IMR-90 (cell line): ENCODE measurements around the gene LIMS2. TPM values are rescaled to one million over a fixed set of nuclear protein-coding genes. Genes with fewer than 3 reads are reported as not detected.
A peak's percentile ranks its signal among the peaks of the same experiment; 100 is the strongest.

Experiments
- ATAC-seq: fragments of 200-7000 bp; cut with Tn5 transposase; 2 replicates; pipeline ENCODE4 v1.9.1; 2020; ENCODE audit warnings: low read depth, mild to moderate bottlenecking, moderate library complexity
- BruUV-seq: library from RNA; stranded (reverse); fragments of 400-500 nt; replicated peaks from 2 replicates; lab custom pipeline; 2021; lab: Mats Ljungman, UMichigan
- CTCF ChIA-PET: fragments of 300-600 bp; formaldehyde crosslinking; extraction: SDS; loops from one replicate; lab custom pipeline; 2021; ENCODE audit warnings: antibody characterized with exemption; lab: Yijun Ruan, JAX
- POLR2A ChIA-PET: fragments of 300-600 bp; sonication (Branson Sonifier 250); formaldehyde crosslinking; loops from one replicate; lab custom pipeline; 2022; ENCODE audit warnings: antibody characterized with exemption; ENCODE audit not compliant: unreplicated experiment; lab: Charles Lee
- DNase-seq: peaks from one replicate; pipeline ENCODE4 v3.0.0; 2013
- H2AFZ ChIP-seq: replicated peaks from 2 replicates; pipeline ENCODE3; 2013; ENCODE audit warnings: low read length, mild to moderate bottlenecking; ENCODE audit not compliant: poor library complexity
- H2AK5ac ChIP-seq: 2 replicates; pipeline ENCODE4 v1.6.1; 2013; ENCODE audit warnings: low read depth, low read length, inconsistent platforms
- H2AK9ac ChIP-seq: replicated peaks from 2 replicates; pipeline ENCODE3; 2013; ENCODE audit warnings: mild to moderate bottlenecking, low read depth, low read length, moderate library complexity; ENCODE audit not compliant: poor library complexity
- H2BK120ac ChIP-seq: 2 replicates; pipeline ENCODE4 v1.6.1; 2013; ENCODE audit warnings: low read depth, low read length, inconsistent platforms
- H2BK15ac ChIP-seq: 3 replicates; pipeline ENCODE4 v1.6.1; 2013; ENCODE audit warnings: low read depth, low read length, inconsistent platforms
- H2BK20ac ChIP-seq: 2 replicates; pipeline ENCODE4 v1.6.1; 2013; ENCODE audit warnings: low read depth, mild to moderate bottlenecking, inconsistent platforms, low read length, moderate library complexity
- H2BK5ac ChIP-seq: 2 replicates; pipeline ENCODE4 v1.6.1; 2013; ENCODE audit warnings: mild to moderate bottlenecking, low read depth, low read length, inconsistent platforms; ENCODE audit not compliant: poor library complexity, severe bottlenecking
- H3K14ac ChIP-seq: replicated peaks from 2 replicates; pipeline ENCODE4 v1.6.1; 2013; ENCODE audit warnings: low read depth, low read length, inconsistent platforms
- H3K18ac ChIP-seq: 2 replicates; pipeline ENCODE4 v1.6.1; 2013; ENCODE audit warnings: low read depth, low read length, control low read depth
- H3K23ac ChIP-seq: 2 replicates; pipeline ENCODE4 v1.6.1; 2013; ENCODE audit warnings: low read depth, low read length, inconsistent platforms
- H3K27ac ChIP-seq: 2 replicates; pipeline ENCODE4 v1.5.1; 2013; ENCODE audit warnings: mild to moderate bottlenecking, control low read depth, low read length; ENCODE audit not compliant: insufficient read depth
- H3K27me3 ChIP-seq: 2 replicates; pipeline ENCODE4 v1.6.1; 2013; ENCODE audit warnings: low read length; ENCODE audit not compliant: control insufficient read depth, insufficient read depth
- H3K36me3 ChIP-seq: 2 replicates; pipeline ENCODE4 v1.6.1; 2013; ENCODE audit warnings: low read length, mixed read lengths; ENCODE audit not compliant: control insufficient read depth, insufficient read depth
- H3K4ac ChIP-seq: 2 replicates; pipeline ENCODE4 v1.6.1; 2013; ENCODE audit warnings: low read depth, low read length, inconsistent platforms
- H3K4me1 ChIP-seq: 2 replicates; pipeline ENCODE4 v1.6.1; 2013; ENCODE audit warnings: low read length, mixed read lengths; ENCODE audit not compliant: control insufficient read depth, insufficient read depth
- H3K4me2 ChIP-seq: 2 replicates; pipeline ENCODE4 v1.6.1; 2013; ENCODE audit warnings: low read depth, mild to moderate bottlenecking, control low read depth, low read length, moderate library complexity
- H3K4me3 ChIP-seq: 2 replicates; pipeline ENCODE4 v1.5.1; 2013; ENCODE audit warnings: low read depth, mild to moderate bottlenecking, control low read depth, low read length, moderate library complexity; ENCODE audit not compliant: insufficient read depth
- H3K56ac ChIP-seq: 2 replicates; pipeline ENCODE4 v1.6.1; 2013; ENCODE audit warnings: low read length, inconsistent platforms; ENCODE audit not compliant: insufficient read depth; ENCODE audit errors: extremely low read depth
- H3K79me1 ChIP-seq, 2 experiments: 2 replicates each; pipeline ENCODE4 v1.6.1; 2013; ENCODE audit warnings: low read length in 2 of 2, inconsistent platforms in 1 of 2, low read depth in 1 of 2
- H3K9ac ChIP-seq: 2 replicates; pipeline ENCODE4 v1.6.1; 2013; ENCODE audit warnings: low read depth, low read length, control low read depth
- H3K9me1 ChIP-seq: 2 replicates; pipeline ENCODE4 v1.6.1; 2013; ENCODE audit warnings: low read length, inconsistent platforms; ENCODE audit not compliant: insufficient read depth
- H3K9me3 ChIP-seq: 2 replicates; pipeline ENCODE4 v1.6.1; 2013; ENCODE audit warnings: low read length; ENCODE audit not compliant: control insufficient read depth, insufficient read depth
- H4K20me1 ChIP-seq: 2 replicates; pipeline ENCODE4 v1.6.1; 2013; ENCODE audit warnings: low read length, inconsistent platforms; ENCODE audit not compliant: insufficient read depth
- H4K5ac ChIP-seq: 2 replicates; pipeline ENCODE4 v1.6.1; 2013; ENCODE audit warnings: mild to moderate bottlenecking, low read depth, low read length, control low read depth
- H4K8ac ChIP-seq, 2 experiments: 2 replicates each; pipeline ENCODE4 v1.6.1; 2013; ENCODE audit warnings: low read depth in 2 of 2, low read length in 2 of 2, control low read depth in 1 of 2, inconsistent platforms in 1 of 2
- H4K91ac ChIP-seq: 2 replicates; pipeline ENCODE4 v1.6.1; 2013; ENCODE audit warnings: low read depth, low read length, inconsistent platforms; ENCODE audit not compliant: insufficient read depth
- BHLHE40 ChIP-seq: fragments of 150-350 bp; IDR thresholded peaks from 2 replicates; pipeline ENCODE4 v1.6.1; 2016; ENCODE audit warnings: mild to moderate bottlenecking, low read depth, low read length
- CEBPB ChIP-seq: IDR thresholded peaks from 2 replicates; pipeline ENCODE4 v1.6.1; 2012; ENCODE audit warnings: low read depth, low read length, improper control_type of control experiment
- CHD1 ChIP-seq: IDR thresholded peaks from 2 replicates; pipeline ENCODE4 v1.6.1; 2012; ENCODE audit warnings: low read depth, low read length, improper control_type of control experiment
- FOS ChIP-seq: fragments of 150-350 bp; IDR thresholded peaks from 2 replicates; pipeline ENCODE4 v1.6.1; 2016; ENCODE audit warnings: low read depth, low read length
- MAFK ChIP-seq: IDR thresholded peaks from 2 replicates; pipeline ENCODE4 v1.6.1; 2012; ENCODE audit warnings: low read depth, low read length, improper control_type of control experiment
- MAZ ChIP-seq: IDR thresholded peaks from 2 replicates; pipeline ENCODE4 v1.6.1; 2012; ENCODE audit warnings: low read depth, mild to moderate bottlenecking, low read length, improper control_type of control experiment, moderate library complexity, borderline replicate concordance
- MXI1 ChIP-seq: IDR thresholded peaks from 2 replicates; pipeline ENCODE4 v1.6.1; 2012; ENCODE audit warnings: low read depth, mild to moderate bottlenecking, low read length, moderate library complexity, borderline replicate concordance
- NFE2L2 ChIP-seq: fragments of 150-350 bp; IDR thresholded peaks from 2 replicates; pipeline ENCODE4 v1.6.1; 2016; ENCODE audit warnings: low read depth, mild to moderate bottlenecking, low read length
- POLR2A ChIP-seq: IDR thresholded peaks from 2 replicates; pipeline ENCODE4 v1.6.1; 2012; ENCODE audit warnings: mild to moderate bottlenecking, low read depth, low read length
- RAD21 ChIP-seq: IDR thresholded peaks from 2 replicates; pipeline ENCODE4 v1.6.1; 2012; ENCODE audit warnings: low read length, improper control_type of control experiment
- RCOR1 ChIP-seq: IDR thresholded peaks from 2 replicates; pipeline ENCODE4 v1.6.1; 2012; ENCODE audit warnings: mild to moderate bottlenecking, low read length, improper control_type of control experiment; ENCODE audit not compliant: insufficient replicate concordance
- RFX5 ChIP-seq: IDR thresholded peaks from 2 replicates; pipeline ENCODE4 v1.8.0; 2012; ENCODE audit warnings: low read depth, mild to moderate bottlenecking, low read length, moderate library complexity
- SMC3 ChIP-seq: fragments of 150-350 bp; IDR thresholded peaks from 2 replicates; pipeline ENCODE4 v1.6.1; 2016; ENCODE audit warnings: low read depth, mild to moderate bottlenecking, antibody characterized with exemption, low read length, moderate library complexity
- WGBS, 2 experiments: methylation state at CpG; one replicate each; pipeline versions ENCODE4 v1.1.5 to v1.1.7; 2013; ENCODE audit warnings: missing lambda C conversion rate in 2 of 2; ENCODE audit not compliant: insufficient read length in 1 of 2; ENCODE audit errors: extremely low coverage in 2 of 2; 5-methylcytosine and 5-hydroxymethylcytosine counted together
- dilution Hi-C: fragments of 300-500 bp; cut with HindIII; formaldehyde crosslinking; loops from one replicate; pipeline ENCODE4 v1.14.3; 2018; ENCODE audit warnings: low sequenced_read_pairs; ENCODE audit not compliant: unreplicated experiment
- in situ Hi-C: fragments of 300-500 bp; cut with MboI; formaldehyde crosslinking; loops from 3 replicates; pipeline ENCODE4 v1.14.3; 2019; ENCODE audit warnings: low sequenced_read_pairs, inconsistent platforms, mixed read lengths
- intact Hi-C: fragments of 100-400 bp; cut with micrococcal nuclease; formaldehyde crosslinking; loops from 2 replicates; pipeline ENCODE4 v1.10.0; 2022
- polyA plus RNA-seq, 3 experiments: library from polyadenylated mRNA; depleted of rRNA; stranded (reverse); fragments of >200 nt; gene quantifications; 2 replicates each; pipeline ENCODE4 v1.2.3, GENCODE V29; 2012; ENCODE audit warnings: low replicate concordance in 1 of 3
- total RNA-seq: library from RNA; depleted of rRNA; stranded (reverse); fragments of >200 nt; gene quantifications from 2 replicates; pipeline ENCODE4 v1.2.3, GENCODE V29; 2012
- TF ChIP-seq, protein P1 (sequence below): conservative IDR thresholded peaks from 2 replicates; pipeline ENCODE4 v1.5.1; 2012; ENCODE audit warnings: mild to moderate bottlenecking, low read depth, low read length, improper control_type of control experiment
- TF ChIP-seq, protein P2 (sequence below): fragments of 150-350 bp; IDR thresholded peaks from 2 replicates; pipeline ENCODE4 v1.6.1; 2017; ENCODE audit warnings: mild to moderate bottlenecking, antibody characterized with exemption, low read length, low read depth

LIMS2 gene
- total and polyA plus RNA-seq, 2 of the 4 experiments (the other 2 are of a cell fraction) = 1.3 to 18.8 TPM

DNA sequence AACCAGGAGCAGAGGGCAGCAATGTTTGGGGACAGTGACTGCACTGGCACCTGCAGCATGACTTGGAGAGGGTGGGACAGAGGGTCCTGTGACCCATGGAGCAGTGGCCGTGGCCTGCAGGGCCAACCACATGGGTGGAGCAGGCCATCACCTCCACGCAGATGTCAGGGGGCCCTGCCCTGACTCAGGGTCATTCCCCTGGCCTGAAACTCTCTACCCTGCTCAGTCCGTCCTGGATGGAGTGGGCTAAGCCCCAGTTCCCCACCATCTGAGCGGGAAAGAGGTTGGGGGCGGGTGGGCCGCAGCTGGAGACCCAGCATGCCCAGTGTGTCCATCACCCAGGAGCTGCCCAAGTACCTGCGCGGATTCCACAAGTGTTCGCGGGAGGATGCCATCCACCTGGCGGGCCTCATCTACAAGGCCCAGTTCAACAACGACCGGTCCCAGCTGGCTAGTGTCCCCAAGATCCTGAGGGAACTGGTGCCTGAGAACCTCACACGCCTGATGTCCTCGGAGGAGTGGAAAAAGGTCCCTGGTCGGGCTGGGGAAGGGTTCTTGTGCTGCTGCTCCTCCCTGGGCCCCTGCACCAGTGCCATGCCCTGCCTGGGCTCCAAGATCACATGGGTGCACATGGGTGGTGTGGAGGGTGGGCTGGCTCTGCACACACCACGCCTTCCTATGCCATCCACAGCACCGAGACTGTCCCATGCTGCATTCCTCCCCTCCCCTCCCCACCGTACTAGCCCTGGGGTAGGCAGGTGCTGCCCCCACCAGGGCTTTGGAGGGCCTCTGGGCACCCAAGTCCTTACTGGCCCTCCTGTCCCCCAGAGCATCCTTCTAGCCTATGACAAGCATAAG lies 39.7 kb downstream of the LIMS2 start:
- Histone ChIP-seq H3K14ac (no peak overlapping the region), H2BK5ac (no peak overlapping the region), H3K4me1 (peaks cover 14% of the 10 kb centered on the region), H3K9me3 (no peaks in the 10 kb centered on the region), H2BK15ac (no peak overlapping the region), H3K36me3 (peaks cover 2% of the 10 kb centered on the region; the same call in 1 of the 2 replicates), H3K18ac (no peak overlapping the region), H3K4ac (peak overlapping the region; percentile 22; the same call in 1 of the 2 replicates), H3K4me3 (no peak overlapping the region), H2AK9ac (peak overlapping the region; percentile 5), H3K23ac (no peak overlapping the region), H3K56ac (no peak overlapping the region), H3K79me1 (peaks cover 0 to 11% of the 10 kb centered on the region in 2 experiments; a peak in 1 of 4 replicates), H2AFZ (no peak overlapping the region), H4K20me1 (no peaks in the 10 kb centered on the region), H3K27ac (no peak overlapping the region), H4K91ac (no peak overlapping the region), H4K5ac (no peak overlapping the region), H3K4me2 (no peak overlapping the region), H2BK120ac (no peak overlapping the region), H2AK5ac (peak overlapping the region; percentile 97), H4K8ac (no peak overlapping the region), H2BK20ac (no peak overlapping the region), H3K27me3 (no peaks in the 10 kb centered on the region), H3K9me1 (peaks cover 12% of the 10 kb centered on the region), H3K9ac (no peak overlapping the region)
- POLR2A ChIA-PET = no interaction called here
- DNase-seq (no peak), ATAC-seq (no peak)
- WGBS, 2 experiments = 95% methylated on average over 9 of the region's 19 CpGs; no CpG with 5 or more reads in 1 of the 2 experiments
- dilution Hi-C loops (no loop called here), intact Hi-C loops (no loop called here), in situ Hi-C loops (no loop called here)
- no TSS peak for BruUV-seq
- CTCF ChIA-PET = no interaction called here
- no peak for TF ChIP-seq MAZ
- TF ChIP-seq CEBPB = no peak
- TF ChIP-seq FOS = no peak
- TF ChIP-seq, protein P1, sequence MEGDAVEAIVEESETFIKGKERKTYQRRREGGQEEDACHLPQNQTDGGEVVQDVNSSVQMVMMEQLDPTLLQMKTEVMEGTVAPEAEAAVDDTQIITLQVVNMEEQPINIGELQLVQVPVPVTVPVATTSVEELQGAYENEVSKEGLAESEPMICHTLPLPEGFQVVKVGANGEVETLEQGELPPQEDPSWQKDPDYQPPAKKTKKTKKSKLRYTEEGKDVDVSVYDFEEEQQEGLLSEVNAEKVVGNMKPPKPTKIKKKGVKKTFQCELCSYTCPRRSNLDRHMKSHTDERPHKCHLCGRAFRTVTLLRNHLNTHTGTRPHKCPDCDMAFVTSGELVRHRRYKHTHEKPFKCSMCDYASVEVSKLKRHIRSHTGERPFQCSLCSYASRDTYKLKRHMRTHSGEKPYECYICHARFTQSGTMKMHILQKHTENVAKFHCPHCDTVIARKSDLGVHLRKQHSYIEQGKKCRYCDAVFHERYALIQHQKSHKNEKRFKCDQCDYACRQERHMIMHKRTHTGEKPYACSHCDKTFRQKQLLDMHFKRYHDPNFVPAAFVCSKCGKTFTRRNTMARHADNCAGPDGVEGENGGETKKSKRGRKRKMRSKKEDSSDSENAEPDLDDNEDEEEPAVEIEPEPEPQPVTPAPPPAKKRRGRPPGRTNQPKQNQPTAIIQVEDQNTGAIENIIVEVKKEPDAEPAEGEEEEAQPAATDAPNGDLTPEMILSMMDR = no peak
- TF ChIP-seq POLR2A = no peak
- no peak for TF ChIP-seq MXI1
- TF ChIP-seq, protein P2, sequence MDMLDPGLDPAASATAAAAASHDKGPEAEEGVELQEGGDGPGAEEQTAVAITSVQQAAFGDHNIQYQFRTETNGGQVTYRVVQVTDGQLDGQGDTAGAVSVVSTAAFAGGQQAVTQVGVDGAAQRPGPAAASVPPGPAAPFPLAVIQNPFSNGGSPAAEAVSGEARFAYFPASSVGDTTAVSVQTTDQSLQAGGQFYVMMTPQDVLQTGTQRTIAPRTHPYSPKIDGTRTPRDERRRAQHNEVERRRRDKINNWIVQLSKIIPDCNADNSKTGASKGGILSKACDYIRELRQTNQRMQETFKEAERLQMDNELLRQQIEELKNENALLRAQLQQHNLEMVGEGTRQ = no peak
- no peak for TF ChIP-seq RCOR1
- no peak for TF ChIP-seq BHLHE40
- no peak for TF ChIP-seq SMC3
- no peak for TF ChIP-seq NFE2L2
- TF ChIP-seq RFX5 = no peak
- no peak for TF ChIP-seq MAFK
- no peak for TF ChIP-seq RAD21
- no peak for TF ChIP-seq CHD1
